Measurements from ENCODE around the gene KSR2. TPM values are rescaled to one million over a fixed set of nuclear protein-coding genes. Genes with fewer than 3 reads are reported as not detected.

The KSR2 gene
- total and polyA plus RNA-seq, 2 of the 4 experiments (the other 2 are of a cell fraction), result not detected

DNA sequence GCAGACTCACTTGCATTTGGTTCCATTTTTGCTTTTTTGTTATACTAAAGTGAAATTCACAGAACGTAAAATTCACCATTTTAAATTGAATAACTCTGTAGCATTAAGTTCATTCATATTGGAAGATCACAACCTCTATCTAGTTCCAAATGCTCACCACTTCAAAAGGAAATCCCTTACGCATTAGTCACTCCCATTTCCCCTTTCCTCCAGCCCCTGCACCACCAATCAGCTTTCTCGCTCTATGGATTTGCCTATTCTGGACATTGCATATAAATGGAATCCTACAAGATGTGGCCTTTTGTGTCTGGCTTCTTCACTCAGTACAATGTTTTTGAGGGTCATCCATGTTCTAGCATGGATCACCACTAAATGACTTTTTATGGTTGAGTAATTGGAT, 294.5 kb downstream of the KSR2 start:
- H3K14ac ChIP-seq (replicated peaks; ENCODE audit: low read depth, low read length), result no peak overlapping the region

More for the DNA sequence above, 294.5 kb downstream of the KSR2 start:
- Histone ChIP-seq H2BK20ac (ENCODE audit: low read depth, low read length) (no peak overlapping the region), H3K4me3 (ENCODE audit: insufficient read depth, low read depth, low read length) (no peak overlapping the region), H3K4ac (ENCODE audit: low read depth, low read length) (no peak overlapping the region), H4K91ac (ENCODE audit: insufficient read depth, low read depth, low read length) (no peak overlapping the region), H3K4me2 (ENCODE audit: low read depth, low read length) (no peak overlapping the region), H3K4me1 (ENCODE audit: control insufficient read depth, insufficient read depth, low read length) (no peaks in the 10 kb centered on the region), H3K23ac (ENCODE audit: low read depth, low read length) (no peak overlapping the region), H3K79me1 (ENCODE audit: low read depth in 1 of 2, low read length in 2 of 2) (no peaks in the 10 kb centered on the region), H2AFZ (replicated peaks; ENCODE audit: low read length, poor library complexity) (no peak overlapping the region), H2BK15ac (ENCODE audit: low read depth, low read length) (no peak overlapping the region), H2BK120ac (ENCODE audit: low read depth, low read length) (no peak overlapping the region), H3K27me3 (ENCODE audit: control insufficient read depth, insufficient read depth, low read length) (no peaks in the 10 kb centered on the region), H3K9me1 (ENCODE audit: insufficient read depth, low read length) (no peaks in the 10 kb centered on the region), H3K56ac (ENCODE audit: extremely low read depth, insufficient read depth, low read length) (no peak overlapping the region), H3K27ac (ENCODE audit: insufficient read depth, low read length) (no peak overlapping the region), H3K36me3 (ENCODE audit: control insufficient read depth, insufficient read depth, low read length) (no peaks in the 10 kb centered on the region), H2BK5ac (ENCODE audit: low read depth, low read length, poor library complexity, severe bottlenecking) (no peak overlapping the region), H3K9me3 (ENCODE audit: control insufficient read depth, insufficient read depth, low read length) (peaks cover 33% of the 10 kb centered on the region), H3K18ac (ENCODE audit: low read depth, low read length) (no peak overlapping the region), H4K8ac (ENCODE audit: low read depth in 2 of 2, low read length in 2 of 2) (no peak overlapping the region), H4K5ac (ENCODE audit: low read depth, low read length) (no peak overlapping the region), H3K9ac (ENCODE audit: low read depth, low read length) (no peak overlapping the region), H2AK5ac (ENCODE audit: low read depth, low read length) (no peak overlapping the region), H2AK9ac (replicated peaks; ENCODE audit: low read depth, low read length, poor library complexity) (no peak overlapping the region), H4K20me1 (ENCODE audit: insufficient read depth, low read length) (no peaks in the 10 kb centered on the region)
- in situ Hi-C loops (cut with MboI; ENCODE audit: low sequenced_read_pairs) (no loop called here), intact Hi-C loops (cut with micrococcal nuclease) (no loop called here), dilution Hi-C loops (cut with HindIII; ENCODE audit: low sequenced_read_pairs, unreplicated experiment) (no loop called here)
- DNase-seq (no peak), ATAC-seq (ENCODE audit: low read depth) (no peak)
- WGBS, 2 experiments (ENCODE audit: extremely low coverage in 2 of 2, insufficient read length in 1 of 2), result no CpG with 5 or more reads among the region's 3 CpGs
- ChIA-PET CTCF (no interaction called here), POLR2A (ENCODE audit: unreplicated experiment) (no interaction called here)
- TF ChIP-seq RAD21 (IDR thresholded peaks at IDR 0.05; ENCODE audit: low read length) (no peak), RFX5 (IDR thresholded peaks at IDR 0.05; ENCODE audit: low read depth, low read length) (no peak), NFE2L2 (IDR thresholded peaks at IDR 0.05; ENCODE audit: low read depth, low read length) (no peak), POLR2A (IDR thresholded peaks at IDR 0.05; ENCODE audit: low read depth, low read length) (no peak), CEBPB (IDR thresholded peaks at IDR 0.05; ENCODE audit: low read depth, low read length) (no peak), CHD1 (IDR thresholded peaks at IDR 0.05; ENCODE audit: low read depth, low read length) (no peak), MAFK (IDR thresholded peaks at IDR 0.05; ENCODE audit: low read depth, low read length) (no peak), FOS (IDR thresholded peaks at IDR 0.05; ENCODE audit: low read depth, low read length) (no peak), RCOR1 (IDR thresholded peaks at IDR 0.05; ENCODE audit: insufficient replicate concordance, low read length) (no peak), SMC3 (IDR thresholded peaks at IDR 0.05; ENCODE audit: low read depth, low read length) (no peak), MAZ (IDR thresholded peaks at IDR 0.05; ENCODE audit: borderline replicate concordance, low read depth, low read length) (no peak), MXI1 (IDR thresholded peaks at IDR 0.05; ENCODE audit: borderline replicate concordance, low read depth, low read length) (no peak), BHLHE40 (IDR thresholded peaks at IDR 0.05; ENCODE audit: low read depth, low read length) (no peak)
- TF ChIP-seq, protein P1, sequence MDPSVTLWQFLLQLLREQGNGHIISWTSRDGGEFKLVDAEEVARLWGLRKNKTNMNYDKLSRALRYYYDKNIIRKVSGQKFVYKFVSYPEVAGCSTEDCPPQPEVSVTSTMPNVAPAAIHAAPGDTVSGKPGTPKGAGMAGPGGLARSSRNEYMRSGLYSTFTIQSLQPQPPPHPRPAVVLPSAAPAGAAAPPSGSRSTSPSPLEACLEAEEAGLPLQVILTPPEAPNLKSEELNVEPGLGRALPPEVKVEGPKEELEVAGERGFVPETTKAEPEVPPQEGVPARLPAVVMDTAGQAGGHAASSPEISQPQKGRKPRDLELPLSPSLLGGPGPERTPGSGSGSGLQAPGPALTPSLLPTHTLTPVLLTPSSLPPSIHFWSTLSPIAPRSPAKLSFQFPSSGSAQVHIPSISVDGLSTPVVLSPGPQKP (IDR thresholded peaks at IDR 0.05; ENCODE audit: borderline replicate concordance, low read depth, low read length), result no peak
- TF ChIP-seq, protein P2, sequence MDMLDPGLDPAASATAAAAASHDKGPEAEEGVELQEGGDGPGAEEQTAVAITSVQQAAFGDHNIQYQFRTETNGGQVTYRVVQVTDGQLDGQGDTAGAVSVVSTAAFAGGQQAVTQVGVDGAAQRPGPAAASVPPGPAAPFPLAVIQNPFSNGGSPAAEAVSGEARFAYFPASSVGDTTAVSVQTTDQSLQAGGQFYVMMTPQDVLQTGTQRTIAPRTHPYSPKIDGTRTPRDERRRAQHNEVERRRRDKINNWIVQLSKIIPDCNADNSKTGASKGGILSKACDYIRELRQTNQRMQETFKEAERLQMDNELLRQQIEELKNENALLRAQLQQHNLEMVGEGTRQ (IDR thresholded peaks at IDR 0.05; ENCODE audit: low read depth, low read length), result no peak
- no TSS peak for BruUV-seq (replicated peaks)

Data from IMR-90 (cell line).